ENCODE measurements around the gene TMCO1. TPM values are rescaled to one million over a fixed set of nuclear protein-coding genes. Genes with fewer than 3 reads are reported as not detected.
"Not testable (repeated sequence)": the region's sequence is repeated elsewhere in the genome, so short reads cannot be mapped to it uniquely, and the experiment has no call there.

The TMCO1 gene
- total RNA-seq, 1 donor from 2014 or later = 55.4 TPM

DNA sequence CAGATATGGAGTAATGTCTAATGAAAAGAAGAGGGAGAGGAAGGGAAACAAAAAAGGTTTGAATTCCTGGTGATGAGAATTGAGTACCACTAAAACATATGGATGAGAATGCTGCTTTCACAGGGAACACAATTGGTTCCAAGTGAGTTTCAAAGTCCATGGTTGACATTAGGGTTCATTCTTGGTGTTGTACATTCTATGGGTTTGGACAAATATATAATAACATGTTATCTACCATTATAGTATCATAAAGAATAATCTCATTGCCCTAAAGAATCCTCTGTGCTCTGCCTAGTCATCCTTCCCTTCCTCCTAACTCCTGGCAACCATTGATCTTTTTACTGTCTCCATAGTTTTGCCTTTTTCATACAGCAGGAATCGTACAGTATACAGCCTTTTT, 20.1 kb downstream of the TMCO1 start:
- FAIRE-seq (no peak), DNase-seq (ENCODE audit: low spot score in 2 of 2) (no peak)

- no peak for DNase-seq (ENCODE audit: low spot score in 2 of 2)
- FAIRE-seq = no peak
Measured at GRCh38 chr1:165747632-165748447, 20.8 kb downstream of the TMCO1 start.

DNA sequence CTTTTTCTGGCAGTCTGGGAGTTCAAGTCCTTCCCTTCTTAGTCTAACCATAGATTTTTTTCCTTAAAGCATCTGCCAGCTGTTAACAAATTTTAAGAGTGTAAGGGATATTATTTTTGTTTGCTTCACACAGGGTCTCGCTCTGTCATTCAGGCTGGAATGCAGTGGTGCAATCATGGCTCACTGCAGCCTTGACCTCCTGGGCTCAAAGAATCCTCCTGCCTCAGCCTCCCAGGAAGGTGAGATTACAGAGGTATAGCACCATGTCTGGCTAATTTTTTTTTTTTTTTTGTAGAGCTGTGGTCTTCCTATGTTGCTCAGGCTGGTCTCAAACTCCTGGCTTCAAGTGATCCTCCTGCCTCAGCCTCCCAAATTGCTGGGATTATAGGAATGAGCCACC, 23.8 kb downstream of the TMCO1 start:
- not testable (repeated sequence) for FAIRE-seq; DNase-seq (ENCODE audit: low spot score in 2 of 2)

- no peak for FAIRE-seq
Measured at GRCh38 chr1:165742194-165742593, 26.5 kb downstream of the TMCO1 start.

GRCh38 chr1:165738794-165739193, 29.9 kb downstream of the TMCO1 start:
- FAIRE-seq (no peak), DNase-seq (ENCODE audit: low spot score in 2 of 2) (no peak)

More at GRCh38 chr1:165742194-165742593, 26.5 kb downstream of the TMCO1 start:
- DNase-seq (ENCODE audit: low spot score in 2 of 2) = no peak

DNA sequence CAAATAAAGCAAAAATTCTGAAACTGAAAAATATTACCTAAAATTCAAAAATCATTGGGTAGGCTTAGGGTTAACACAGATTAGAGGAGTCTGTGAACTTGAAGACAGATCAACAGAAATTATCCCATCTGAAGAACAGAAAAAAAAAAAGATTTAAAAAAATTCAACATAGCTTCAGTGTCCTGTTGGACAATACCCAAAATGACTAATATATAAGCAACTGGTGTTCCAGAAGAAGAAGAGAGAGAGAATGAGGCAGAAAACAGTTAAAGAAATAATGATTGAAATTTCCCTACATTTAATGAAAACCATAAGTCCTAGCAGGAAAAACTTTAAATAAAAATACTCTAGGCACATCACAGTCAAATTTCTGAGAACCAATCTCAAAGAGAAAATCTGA, 31.5 kb downstream of the TMCO1 start:
- FAIRE-seq = no peak
- DNase-seq (ENCODE audit: low spot score in 2 of 2) = no peak

GRCh38 chr1:165734906-165735305, 33.8 kb downstream of the TMCO1 start:
- DNase-seq (ENCODE audit: low spot score in 2 of 2) (no peak), FAIRE-seq (no peak)

- no peak for DNase-seq (ENCODE audit: low spot score in 2 of 2)
- no peak for FAIRE-seq
Measured at GRCh38 chr1:165726841-165727240, 41.8 kb downstream of the TMCO1 start.

- no peak for FAIRE-seq
- no peak for DNase-seq (ENCODE audit: low spot score in 2 of 2)
Measured at GRCh38 chr1:165726169-165726568, 42.5 kb downstream of the TMCO1 start.

- no peak for FAIRE-seq
- DNase-seq (ENCODE audit: low spot score in 2 of 2) = peak in 1 of 2 donors; percentile 32
Measured at GRCh38 chr1:165717918-165718515, 50.7 kb downstream of the TMCO1 start.

- not testable (repeated sequence) for FAIRE-seq
Measured at GRCh38 chr1:165716265-165717051, 52.2 kb downstream of the TMCO1 start.

DNA sequence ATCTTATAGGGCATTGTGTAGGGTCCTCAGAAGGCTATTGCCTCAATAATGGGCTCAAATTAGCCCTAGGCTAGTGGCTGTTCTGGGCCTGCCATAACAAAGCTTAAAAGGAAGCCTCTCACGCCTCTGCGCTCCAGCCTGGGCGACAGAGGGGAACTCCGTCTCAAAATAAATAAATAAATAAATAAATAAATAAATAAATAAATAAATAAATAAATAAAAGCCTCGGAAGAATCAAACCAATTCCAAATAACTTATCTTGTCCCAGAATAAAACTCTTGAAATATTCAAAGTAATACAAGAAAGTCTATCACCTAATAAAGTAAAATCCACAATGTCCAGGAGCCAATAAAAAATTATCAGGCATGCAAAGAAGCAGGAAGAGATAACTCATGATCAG, 55.9 kb downstream of the TMCO1 start:
- FAIRE-seq (no peak), DNase-seq (ENCODE audit: low spot score in 2 of 2) (no peak)

More at GRCh38 chr1:165716265-165717051, 52.2 kb downstream of the TMCO1 start:
- not testable (repeated sequence) for DNase-seq (ENCODE audit: low spot score in 2 of 2)

GRCh38 chr1:165707984-165708706, 60.5 kb downstream of the TMCO1 start:
- DNase-seq (ENCODE audit: low spot score in 2 of 2) = no peak
- FAIRE-seq = no peak

DNA sequence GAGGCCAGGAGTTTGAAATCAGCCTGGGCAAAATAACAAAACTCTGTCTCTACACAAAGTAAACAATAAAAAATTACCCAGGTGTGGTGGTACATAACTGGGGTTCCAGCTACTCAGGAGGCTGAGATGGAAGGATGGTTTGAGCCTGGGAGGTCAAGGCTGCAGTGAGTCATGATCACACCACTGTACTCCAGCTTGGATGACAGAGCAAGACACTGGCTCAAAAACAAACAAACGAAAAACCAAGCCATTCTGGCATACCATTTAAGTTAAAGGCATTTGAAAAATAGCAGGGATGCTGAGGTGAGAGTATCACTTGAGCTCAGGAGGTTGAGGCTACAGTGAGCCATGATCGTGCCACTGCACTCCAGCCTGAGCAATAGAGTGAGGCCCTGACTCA, 65.0 kb downstream of the TMCO1 start:
- FAIRE-seq (no peak), DNase-seq (ENCODE audit: low spot score in 2 of 2) (no peak)

- DNase-seq (ENCODE audit: low spot score in 2 of 2); FAIRE-seq: not testable (repeated sequence)
Measured at GRCh38 chr1:165701922-165702321, 66.7 kb downstream of the TMCO1 start.

GRCh38 chr1:165699577-165699976, 69.1 kb downstream of the TMCO1 start:
- FAIRE-seq = no peak
- no peak for DNase-seq (ENCODE audit: low spot score in 2 of 2)

- DNase-seq (ENCODE audit: low spot score in 2 of 2) = no peak
- FAIRE-seq = no peak
Measured at GRCh38 chr1:165698761-165699052, 70.0 kb downstream of the TMCO1 start.

- FAIRE-seq (no peak), DNase-seq (ENCODE audit: low spot score in 2 of 2) (peak; percentile 60 to 77)
Measured at GRCh38 chr1:165697881-165698760, 70.5 kb downstream of the TMCO1 start, which contains the start of gene ALDH9A1. TSS of gene ALDH9A1 (minus strand) at chr1:165698562. CDS start at chr1:165698558, 4 bp downstream.

GRCh38 chr1:165697491-165697880, 71.2 kb downstream of the TMCO1 start:
- no peak for FAIRE-seq
- no peak for DNase-seq (ENCODE audit: low spot score in 2 of 2)
